Dedifferentiated amniotic fluid mesenchymal stem cell (primary cell): ENCODE measurements around the gene EXOC3.

Source experiments
- DNase-seq: peaks from one replicate; pipeline ENCODE4 v3.0.0-alpha.2; 2016; ENCODE audit errors: extremely low spot score

Gene EXOC3

DNA sequence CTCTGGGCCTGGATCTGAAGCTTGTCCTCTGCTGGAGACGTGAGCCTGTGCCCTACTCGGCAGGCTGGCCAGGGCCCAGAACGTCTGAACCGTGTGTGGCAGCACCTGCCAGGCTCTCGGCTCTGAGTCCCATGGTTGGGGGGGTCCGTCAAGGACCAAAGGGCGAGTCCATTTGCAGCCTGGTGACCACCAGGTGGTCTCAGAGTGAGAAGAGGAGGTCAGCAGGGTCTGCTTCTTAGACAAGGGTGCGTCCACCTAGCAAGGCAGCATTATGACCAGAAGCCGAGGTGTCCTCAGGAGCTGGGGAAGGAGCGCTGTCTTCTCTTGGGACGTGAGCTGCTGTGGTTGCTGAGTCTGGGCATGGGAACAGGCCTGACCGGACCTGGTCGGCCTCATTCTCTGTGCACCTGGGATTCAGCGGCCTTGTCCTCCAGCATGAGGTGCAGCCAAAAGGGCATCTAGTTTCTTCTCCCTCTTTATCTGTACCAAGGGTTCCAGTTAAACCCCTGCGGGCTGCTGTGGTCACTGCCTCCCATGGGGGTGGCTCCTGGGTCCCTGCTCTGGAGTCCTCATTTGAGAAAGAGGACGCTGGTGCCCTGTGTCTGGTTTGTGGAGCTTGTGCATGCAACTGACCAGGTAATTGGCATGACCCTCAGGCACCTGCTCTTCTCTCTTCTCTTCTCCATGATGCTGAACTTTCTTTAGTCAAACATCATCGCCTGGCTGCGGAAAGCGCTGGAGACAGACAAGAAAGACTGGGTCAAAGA lies 14.4 kb downstream of the EXOC3 start:
- DNase-seq = no peak

DNA sequence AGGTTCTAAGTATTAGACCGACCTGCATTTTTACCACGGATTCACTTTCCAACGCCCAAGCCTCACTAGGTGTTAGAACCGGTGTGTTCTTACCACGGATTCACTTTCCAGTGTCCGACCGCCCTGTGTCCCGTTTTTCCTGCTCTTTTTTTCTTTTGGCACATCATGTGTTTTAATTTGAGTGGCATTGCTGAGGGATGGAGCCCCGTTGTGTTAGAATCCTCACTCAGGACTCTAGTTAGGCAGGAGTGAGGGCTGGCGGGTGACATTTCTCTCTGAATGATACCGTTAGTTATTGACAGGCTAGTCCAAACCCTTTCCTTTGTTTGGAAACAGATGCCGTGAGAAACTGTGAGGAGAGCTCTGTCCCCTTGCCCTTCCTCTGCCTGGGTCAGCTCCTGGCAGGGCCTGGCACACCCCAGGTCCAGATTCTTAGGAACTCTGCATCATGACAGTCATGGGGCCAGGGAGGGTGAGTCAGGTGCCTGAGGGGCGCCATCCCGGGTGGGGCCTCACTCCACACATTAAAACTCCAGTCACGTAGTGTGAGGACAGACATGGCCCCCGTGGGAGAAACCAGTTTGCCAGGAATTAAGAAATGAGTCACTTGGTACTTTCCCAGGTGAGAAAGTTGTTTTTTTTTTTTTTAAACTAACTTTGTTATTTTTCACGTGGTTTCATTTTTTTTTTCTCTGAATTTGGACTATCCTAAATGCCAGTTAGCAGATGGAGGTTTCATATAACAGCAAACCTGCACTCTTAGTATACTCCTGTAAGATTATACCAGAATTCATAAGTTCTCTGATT lies 15.8 kb downstream of the EXOC3 start:
- DNase-seq = no peak

DNA sequence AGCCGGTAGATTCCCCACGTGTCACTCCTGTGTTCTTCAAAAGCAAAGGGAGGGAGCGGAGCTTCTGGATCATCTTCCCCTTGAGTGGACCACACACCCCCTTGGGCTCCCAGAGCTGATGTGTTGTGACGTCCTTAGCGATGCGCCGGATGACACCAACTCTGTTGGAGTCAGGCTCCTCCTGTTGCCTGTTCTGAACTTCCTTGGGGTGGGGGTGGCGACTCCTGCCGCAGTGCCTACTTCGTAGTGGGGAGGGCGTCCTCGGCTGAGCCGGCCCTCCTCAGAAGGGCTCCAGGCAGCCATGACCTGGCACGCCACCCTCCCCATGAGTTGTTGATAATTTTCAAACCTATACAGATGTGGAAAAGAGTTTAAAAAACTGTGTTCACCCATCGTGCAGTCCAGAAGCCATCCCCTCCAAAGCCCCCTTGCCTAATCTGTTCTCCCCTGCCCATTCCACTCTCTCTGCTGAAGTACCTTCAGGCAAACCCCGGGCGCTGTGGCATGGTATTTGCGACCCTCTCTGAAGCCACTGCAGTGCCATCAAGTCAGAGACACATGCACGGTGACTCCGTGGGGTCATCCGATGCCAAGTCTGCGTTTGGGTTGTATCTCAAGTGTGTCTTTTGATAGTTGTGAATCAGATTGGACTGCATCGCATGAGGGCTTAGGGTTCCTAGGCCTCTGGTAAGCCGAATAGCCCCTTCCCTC lies 16.7 kb downstream of the EXOC3 start:
- no peak for DNase-seq

DNA sequence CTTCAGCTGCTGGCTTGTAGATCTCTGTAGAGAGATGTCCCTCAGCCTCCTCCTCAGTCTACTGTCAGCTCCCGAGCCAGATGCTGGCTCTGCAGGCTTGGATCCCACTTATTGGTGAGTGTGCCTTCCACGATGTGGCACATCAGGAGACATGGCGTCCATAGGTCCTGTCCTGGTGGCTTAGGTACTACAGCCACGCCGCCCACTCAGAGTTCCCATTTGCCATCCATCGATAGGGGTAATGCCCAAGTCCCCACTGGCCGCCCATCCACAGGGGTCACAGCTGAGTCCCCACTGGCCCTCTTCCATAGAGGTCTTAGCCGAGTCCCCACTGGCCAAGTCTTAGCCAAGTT lies 17.3 kb downstream of the EXOC3 start:
- no peak for DNase-seq

DNA sequence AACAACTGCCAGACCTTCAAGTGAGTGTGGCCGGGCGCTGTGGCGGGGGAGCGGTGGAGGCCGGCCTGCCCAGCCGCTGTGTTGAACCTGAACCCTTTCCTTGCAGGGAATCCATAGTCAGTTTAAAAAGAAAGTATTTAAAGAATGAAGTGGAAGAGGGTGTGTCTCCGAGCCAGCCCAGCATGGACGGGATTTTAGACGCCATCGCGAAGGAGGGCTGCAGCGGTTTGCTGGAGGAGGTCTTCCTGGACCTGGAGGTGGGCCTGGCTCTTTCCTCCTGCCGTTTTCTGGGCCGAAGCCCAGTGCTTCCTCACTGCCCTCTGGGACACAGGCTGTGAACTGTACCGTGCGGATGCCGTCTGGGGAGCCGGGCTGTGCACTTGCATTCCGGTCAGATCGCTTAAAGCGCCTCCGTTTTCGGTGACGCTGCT lies 19.1 kb downstream of the EXOC3 start:
- no peak for DNase-seq

DNA sequence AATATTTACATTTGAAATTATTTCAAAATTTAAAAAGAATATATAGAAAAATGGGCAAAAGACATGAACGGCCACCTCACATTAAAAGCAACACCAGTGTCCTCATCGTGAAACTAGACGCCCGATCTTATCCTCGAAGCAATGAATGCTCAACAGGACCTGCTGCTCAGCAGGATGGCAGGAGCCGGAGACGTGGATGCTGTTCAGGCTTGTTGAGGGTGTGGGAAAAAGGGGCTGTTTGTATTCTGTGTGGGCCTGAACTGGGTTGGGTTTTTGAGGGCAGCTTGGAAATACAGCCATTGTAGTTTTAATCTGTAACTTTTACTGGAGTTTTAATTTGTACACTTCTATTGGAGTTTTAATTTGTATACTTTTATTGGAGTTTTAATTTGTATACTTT lies 20.3 kb downstream of the EXOC3 start:
- no peak for DNase-seq

DNA sequence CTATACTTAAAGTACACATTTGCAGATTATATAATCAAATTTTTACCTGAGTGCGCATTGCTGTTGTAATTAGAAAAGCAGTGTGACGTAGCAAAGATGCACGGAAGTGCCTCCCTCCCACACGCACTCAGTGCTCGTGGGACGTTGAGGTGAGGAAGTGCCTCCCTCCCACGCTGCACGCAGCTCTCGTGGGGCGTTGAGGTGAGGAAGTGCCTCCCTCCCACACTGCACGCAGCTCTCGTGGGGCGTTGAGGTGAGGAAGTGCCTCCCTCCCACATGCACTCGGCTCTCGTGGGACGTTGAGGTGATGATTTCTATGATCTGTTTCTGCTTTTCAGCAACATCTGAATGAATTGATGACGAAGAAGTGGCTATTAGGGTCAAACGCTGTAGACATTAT lies 21.0 kb downstream of the EXOC3 start:
- DNase-seq = no peak

DNA sequence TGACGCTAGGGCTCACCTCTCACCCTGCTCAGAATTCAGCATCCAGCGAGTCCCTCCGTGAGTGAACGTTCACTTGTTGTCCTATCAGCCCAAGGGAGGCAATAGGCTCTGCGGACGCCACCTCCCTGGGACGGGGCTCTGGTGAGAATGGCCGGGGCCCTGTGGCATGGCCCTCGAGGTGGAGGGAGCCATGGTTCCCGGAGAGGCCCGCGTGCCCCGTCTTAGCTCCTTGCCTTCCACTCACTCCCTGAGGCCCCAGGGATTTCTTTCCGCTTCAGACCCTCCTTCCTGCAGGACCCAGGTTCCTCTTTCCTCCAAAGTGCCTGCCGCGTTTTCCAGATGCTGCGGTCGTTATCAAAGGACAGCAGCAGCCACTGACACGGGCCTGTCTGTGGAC lies 21.5 kb downstream of the EXOC3 start:
- no peak for DNase-seq

DNA sequence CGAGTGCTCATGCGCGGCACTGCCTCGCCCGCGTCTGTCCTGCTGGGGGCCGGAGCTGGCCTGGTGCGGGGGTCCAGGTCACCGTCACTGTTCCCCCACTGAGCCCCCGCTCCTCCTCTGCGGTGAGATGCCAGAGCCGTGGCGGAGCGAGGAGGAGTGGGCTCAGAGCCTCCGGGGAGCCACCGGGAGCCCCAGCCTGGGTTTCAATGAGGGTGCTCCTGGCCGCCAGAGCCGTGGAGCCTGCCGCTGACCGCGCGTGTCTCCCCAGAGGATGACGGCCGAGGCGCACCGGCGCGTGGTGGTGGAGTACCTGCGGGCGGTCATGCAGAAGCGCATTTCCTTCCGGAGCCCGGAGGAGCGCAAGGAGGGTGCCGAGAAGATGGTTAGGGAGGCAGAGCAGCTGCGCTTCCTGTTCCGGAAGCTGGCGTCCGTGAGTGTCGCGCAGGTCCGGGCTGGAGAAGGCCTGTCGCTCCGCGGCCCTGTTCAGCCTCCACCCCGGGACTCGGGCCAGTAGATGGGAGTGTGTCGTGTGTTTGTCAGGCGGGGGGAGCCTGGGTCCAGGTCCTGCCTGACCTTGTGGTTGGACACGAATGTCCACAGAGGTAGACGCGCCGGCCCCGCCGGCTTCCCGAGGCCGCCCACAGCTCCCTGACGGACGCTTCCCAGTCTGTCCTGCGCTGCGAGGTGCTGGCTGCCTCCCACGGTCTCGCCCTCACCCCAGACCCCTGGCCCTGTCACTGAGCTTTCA lies 22.0 kb downstream of the EXOC3 start:
- no peak for DNase-seq

DNA sequence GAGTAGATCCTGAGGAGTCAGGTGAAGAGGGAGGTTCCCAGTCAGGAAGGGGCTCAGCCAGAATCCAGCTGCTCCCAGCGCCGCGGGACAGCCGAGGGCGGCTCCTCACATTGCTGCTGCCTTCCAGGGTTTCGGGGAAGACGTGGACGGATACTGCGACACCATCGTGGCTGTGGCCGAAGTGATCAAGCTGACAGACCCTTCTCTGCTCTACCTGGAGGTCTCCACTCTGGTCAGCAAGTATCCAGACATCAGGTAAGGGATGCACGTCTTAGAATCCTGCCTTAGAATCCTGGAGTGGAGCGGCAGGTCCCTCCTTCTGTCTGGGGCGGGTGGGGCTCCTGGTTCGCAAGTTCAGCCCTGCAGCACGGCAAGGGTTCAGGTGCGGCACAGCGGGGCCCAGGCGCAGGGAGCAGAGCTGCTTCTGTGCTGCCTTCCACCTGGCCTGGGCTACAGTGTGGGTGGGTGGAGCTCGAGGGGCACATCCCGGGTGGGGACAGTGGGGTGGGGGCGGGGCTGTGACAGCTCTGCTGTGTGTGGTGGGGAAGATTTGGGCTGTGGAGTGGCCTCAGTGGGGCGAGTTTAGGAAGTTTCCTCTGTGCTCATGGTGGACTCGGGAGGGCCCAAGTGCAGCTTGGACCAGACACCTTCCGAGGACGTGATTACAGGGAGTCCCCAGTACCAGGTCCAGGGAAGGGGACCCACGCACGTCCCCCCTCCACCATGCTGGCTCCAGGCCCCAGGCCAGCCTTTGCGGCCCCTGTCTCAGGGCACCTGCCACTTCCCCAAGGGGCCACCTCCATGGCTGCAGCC lies 22.8 kb downstream of the EXOC3 start:
- DNase-seq = no peak

DNA sequence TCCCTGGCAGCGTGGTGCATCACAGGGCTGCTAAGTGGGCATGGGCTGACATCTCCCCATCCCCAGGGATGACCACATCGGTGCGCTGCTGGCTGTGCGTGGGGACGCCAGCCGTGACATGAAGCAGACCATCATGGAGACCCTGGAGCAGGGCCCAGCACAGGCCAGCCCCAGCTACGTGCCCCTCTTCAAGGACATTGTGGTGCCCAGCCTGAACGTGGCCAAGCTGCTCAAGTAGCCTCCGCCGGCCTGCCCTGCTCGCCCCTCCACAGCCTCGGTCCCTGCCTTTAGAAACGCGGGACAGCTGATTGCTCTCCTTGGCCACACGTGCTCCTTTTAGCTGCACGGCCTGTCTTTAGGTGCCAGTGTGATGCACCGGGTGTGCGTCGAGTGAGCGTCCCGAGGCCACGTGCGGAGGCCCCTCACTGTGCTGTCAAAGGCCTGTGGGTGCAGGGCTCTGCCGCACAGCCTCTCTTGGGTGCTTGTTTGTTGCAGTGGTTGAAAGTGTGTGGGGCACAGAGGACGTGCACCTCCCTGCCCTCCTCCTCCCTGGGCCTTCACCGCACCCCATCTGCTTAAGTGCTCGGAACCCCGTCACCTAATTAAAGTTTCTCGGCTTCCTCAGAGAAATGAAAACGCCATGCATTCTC lies 23.8 kb downstream of the EXOC3 start:
- DNase-seq = no peak

DNA sequence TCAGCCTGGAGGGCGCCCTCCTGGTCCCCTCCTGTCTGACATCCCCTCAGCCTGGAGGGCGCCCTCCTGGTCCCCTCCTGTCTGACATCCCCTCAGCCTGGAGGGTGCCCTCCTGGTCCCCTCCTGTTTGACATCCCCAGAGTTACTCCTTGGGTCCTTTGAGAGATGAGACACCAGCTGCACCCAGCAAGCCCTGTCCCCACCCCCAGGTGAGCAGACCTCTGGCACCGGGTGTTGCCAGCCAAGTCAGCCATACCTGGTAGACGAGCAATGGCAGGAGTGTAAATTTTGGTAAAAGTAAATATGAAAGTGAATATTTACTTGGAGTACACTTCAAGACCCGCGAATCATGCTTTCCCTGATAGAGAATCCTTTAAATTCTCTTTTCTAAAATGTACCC lies 25.4 kb downstream of the EXOC3 start:
- DNase-seq = no peak

DNA sequence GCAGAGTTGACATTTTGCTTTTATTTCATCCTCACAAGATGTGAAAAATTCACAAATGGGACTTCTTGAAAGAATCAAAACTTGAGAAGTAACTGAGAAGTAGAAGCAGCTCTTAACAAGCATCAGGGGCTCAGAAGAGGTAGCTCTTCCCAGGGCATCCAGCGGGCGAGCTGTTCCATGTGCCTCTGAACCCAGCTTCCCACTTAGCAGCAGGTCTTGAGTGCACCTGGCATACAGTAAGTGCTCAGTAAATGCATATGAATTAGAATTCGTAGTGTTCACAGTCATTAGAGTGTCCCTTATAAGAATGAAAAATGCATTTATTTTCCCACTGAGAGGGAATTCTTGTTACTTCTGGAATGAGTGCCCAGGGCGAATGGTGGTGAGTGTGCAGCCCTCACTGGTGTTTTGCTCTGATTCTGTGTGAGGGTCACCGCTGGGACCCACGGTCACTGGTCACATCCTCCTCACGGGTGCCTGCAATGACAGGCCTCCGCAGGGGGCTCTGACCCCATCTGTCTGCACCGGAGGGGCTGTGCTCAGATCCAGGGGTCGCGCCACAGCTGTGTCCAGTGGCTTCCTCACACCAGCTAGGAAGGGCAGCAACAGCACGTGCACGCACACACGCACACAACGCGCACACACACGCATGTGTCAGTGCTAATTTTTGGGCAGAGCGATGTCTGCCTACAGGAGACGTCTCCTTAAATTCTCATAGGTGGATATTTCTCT lies 26.9 kb downstream of the EXOC3 start:
- DNase-seq = no peak

DNA sequence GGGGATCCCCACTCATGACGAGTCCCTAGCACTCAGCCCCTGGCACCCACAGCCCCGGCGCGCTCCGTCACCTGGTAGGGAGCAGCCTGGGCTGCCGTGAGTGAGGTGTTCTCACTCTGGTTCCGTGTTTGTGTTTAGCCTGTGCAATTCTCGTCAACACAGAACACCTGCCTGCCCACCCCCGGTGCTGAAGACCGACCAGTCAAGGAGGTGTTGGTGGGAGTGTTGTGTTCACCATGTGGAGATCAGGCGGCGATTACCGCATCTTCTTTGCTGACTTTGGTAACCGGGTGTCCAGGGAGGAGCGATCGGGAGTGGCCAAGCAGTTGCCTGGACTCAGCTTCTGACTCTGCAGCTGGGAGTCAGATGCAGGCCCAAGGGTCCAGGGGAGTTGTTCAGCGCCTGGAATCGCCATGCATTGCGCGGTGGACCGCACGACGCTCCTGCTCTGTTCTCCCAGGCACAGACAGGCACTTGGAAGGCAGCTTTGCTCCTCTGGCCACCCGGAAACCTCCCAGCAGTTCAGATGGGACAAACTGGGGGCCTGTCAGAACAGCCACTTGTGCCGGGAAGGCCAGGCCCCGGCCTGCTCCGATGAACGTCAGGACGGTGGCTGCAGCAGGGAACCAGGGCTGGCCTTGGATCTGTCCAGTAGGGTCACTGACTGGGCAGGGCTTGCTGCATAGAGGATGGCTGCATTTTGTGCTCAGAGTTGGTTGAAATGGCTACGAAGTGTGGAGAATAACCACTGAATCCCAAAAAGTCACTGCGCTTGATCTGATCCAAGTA lies 28.2 kb downstream of the EXOC3 start:
- no peak for DNase-seq

DNA sequence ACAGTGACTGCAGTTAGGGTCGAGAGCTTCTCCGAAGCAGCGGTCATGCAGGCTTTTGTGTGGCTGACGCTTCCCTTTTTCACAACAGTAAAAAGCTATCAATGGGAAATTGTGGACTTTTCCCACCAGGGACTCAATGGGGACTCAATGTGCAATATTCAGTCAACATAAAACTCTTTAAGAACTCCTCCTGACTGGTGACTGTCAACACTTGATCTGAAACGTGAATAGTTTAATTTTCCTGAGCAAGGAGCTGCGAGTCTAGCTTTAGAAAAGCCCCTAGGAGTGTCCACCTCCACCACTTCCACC lies 28.7 kb downstream of the EXOC3 start:
- DNase-seq = no peak

DNA sequence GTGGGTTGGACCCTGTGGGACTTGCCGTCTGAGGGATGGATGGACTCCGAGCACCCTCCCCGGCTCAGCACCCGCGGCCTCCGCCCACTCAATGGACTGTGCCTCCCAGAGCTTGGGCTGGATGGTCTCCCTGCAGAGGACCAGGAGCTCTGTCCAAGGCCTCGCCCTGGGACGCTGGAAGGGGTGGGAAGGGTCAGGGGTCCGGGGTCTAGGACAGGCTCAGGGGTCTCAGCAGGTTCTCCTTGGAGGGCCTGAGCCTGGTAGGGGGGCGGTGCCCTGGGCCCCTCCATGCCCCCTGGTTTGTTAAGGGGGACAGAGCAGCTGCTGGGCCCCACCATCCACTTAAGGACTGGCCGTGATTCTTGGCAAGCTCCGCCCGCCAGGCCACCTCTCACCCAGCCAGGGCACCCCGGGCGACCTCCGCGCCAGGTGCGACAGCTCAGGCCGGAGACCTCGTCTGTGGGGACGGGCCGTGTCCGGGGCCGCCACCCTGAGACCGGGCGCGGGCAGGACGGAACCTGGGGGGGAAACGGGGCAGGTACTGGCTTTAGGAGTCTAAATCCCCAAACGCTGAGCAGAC lies 29.2 kb downstream of the EXOC3 start:
- DNase-seq = no peak

DNA sequence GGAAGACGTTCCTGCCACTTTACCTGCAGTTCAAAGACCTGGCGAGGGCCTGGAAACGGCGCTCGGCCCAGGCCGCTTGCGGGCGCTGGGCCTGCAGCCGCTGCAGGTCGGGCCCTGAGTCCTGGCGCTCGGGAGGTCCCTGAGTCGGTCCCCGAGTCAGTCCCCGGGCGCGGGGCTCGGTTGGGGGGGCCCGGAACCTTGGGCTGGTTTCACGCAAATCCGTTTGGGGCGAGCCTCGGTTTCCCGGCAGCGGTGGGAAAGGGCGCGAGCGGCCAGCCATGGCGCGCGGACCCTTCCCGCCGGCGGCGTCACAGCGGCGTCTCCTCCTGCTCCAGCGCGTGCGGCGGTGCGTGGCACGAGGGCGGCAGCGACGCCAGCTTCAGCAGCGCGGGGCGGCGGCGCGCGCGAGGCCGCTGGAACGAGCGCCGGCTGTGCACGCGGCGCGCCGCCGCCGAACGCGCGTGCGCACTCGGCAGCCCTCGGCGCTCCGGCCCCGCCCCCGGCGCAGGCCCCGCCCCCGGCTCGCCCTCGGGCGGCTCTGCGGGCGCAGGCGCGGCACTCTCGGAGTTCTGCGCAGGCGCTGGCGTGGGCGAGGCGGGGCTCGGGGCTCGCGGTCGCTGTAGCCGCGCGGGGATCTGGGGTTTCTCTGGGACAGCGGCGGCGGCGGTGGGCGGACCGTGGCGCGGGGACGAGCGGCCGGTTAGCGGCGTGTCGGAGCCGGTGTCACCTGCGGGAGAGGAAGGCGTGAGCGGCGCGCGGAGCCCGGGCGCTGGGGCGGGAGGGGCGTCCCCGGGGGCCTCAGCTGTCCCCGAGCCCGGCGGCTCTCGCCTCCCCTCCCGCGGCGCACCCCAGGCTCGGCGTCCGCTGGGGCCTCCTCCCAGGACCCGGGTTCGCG lies 29.9 kb downstream of the EXOC3 start:
- peak; percentile 74 for DNase-seq
